Type B pancreatic cell (in vitro differentiated cells): ENCODE data around the gene COL25A1. TPM values are rescaled to one million over a fixed set of nuclear protein-coding genes. Genes with fewer than 3 reads are reported as not detected.

ENCODE experiments used
- DNase-seq: peaks from one replicate; pipeline ENCODE4 v3.0.0; 2021; ENCODE audit warnings: mixed read lengths; ENCODE audit not compliant: unreplicated experiment; ENCODE audit errors: extremely low spot score
- H3K27ac Mint-ChIP-seq: 2 replicates; pipeline ENCODE4 v1.8.0; 2021; ENCODE audit warnings: mild to moderate bottlenecking, mixed read lengths
- H3K27me3 Mint-ChIP-seq: 2 replicates; pipeline ENCODE4 v1.8.0; 2021; ENCODE audit warnings: mixed read lengths
- H3K36me3 Mint-ChIP-seq: 2 replicates; pipeline ENCODE4 v1.8.0; 2021; ENCODE audit warnings: mixed read lengths
- H3K4me1 Mint-ChIP-seq: one replicate; pipeline ENCODE4 v1.8.0; 2021; ENCODE audit warnings: mixed read lengths; ENCODE audit not compliant: unreplicated experiment
- H3K4me3 Mint-ChIP-seq: 2 replicates; pipeline ENCODE4 v1.8.0; 2021; ENCODE audit warnings: mild to moderate bottlenecking, mixed read lengths
- H3K9me3 Mint-ChIP-seq: 2 replicates; pipeline ENCODE4 v1.8.0; 2021; ENCODE audit warnings: mixed read lengths
- total RNA-seq: library from RNA; stranded (reverse); gene quantifications from 2 replicates; pipeline ENCODE4 v1.2.1, GENCODE V29; 2021; ENCODE audit warnings: low replicate concordance
- TF ChIP-seq, protein P1 (sequence below): fragments of 200-600 bp; sonication (generic); conservative IDR thresholded peaks from 2 replicates; pipeline ENCODE4 v1.5.0; 2021; ENCODE audit warnings: antibody characterized with exemption, mild to moderate bottlenecking

Gene COL25A1
- total RNA-seq, 1 donor from 2014 or later = 9.2 TPM

DNA sequence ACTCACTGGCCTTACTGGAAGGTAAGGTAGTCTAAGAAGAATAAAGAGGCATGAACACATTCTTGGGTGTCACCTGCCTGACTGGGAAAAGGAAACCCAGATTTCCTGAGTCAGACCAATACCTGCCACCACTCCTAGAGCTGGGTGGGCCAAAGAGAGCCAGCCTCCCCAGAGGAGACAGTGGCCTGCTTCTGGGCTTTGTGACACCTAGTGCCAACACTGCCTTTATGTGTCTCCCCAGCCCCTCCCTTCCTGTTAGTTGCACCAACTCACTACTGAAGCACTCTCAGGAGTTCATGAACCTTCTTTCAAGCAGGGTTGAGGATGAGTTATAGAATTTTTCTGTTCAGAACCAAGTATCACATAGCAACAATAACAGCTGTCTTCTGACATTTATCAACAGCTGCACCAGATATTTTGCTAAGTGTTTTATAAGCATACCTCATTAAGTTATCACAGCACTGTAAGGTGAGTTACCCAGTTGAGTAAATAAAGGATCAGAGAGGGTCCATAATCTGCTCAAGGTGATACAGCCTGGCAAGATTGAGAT lies 462.0 kb downstream of the COL25A1 start:
- TF ChIP-seq, protein P1, sequence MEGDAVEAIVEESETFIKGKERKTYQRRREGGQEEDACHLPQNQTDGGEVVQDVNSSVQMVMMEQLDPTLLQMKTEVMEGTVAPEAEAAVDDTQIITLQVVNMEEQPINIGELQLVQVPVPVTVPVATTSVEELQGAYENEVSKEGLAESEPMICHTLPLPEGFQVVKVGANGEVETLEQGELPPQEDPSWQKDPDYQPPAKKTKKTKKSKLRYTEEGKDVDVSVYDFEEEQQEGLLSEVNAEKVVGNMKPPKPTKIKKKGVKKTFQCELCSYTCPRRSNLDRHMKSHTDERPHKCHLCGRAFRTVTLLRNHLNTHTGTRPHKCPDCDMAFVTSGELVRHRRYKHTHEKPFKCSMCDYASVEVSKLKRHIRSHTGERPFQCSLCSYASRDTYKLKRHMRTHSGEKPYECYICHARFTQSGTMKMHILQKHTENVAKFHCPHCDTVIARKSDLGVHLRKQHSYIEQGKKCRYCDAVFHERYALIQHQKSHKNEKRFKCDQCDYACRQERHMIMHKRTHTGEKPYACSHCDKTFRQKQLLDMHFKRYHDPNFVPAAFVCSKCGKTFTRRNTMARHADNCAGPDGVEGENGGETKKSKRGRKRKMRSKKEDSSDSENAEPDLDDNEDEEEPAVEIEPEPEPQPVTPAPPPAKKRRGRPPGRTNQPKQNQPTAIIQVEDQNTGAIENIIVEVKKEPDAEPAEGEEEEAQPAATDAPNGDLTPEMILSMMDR = no peak
- H3K9me3 Mint-ChIP-seq = no peaks in the 10 kb centered on the region
- H3K4me3 Mint-ChIP-seq = no peak overlapping the region
- H3K27ac Mint-ChIP-seq = no peak overlapping the region
- peaks cover 6% of the 10 kb centered on the region for H3K4me1 Mint-ChIP-seq
- no peaks in the 10 kb centered on the region for H3K36me3 Mint-ChIP-seq
- peaks cover 2% of the 10 kb centered on the region for H3K27me3 Mint-ChIP-seq
- no peak for DNase-seq

DNA sequence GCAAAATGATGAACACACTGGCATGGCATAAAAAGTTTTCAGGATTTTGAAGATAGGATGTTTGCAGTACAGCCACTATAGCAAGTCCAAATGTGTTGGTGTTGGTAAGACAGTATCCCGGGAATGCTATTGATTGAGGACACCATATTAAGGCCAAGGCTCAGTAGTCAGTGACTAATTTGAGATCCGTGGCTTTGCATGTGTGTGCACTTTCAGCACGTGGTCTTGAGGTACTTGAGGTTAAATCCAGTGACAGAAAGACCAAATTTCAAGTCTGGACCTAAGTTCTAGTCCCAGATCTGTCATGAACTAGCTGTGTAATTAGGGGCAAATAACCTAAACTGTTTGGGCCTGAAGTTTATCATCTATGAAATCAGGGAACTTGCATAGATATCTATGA lies 463.1 kb downstream of the COL25A1 start:
- H3K4me1 Mint-ChIP-seq = peaks cover 12% of the 10 kb centered on the region
- H3K4me3 Mint-ChIP-seq = no peak overlapping the region
- no peaks in the 10 kb centered on the region for H3K9me3 Mint-ChIP-seq
- H3K27me3 Mint-ChIP-seq = peaks cover 6% of the 10 kb centered on the region
- H3K27ac Mint-ChIP-seq = no peak overlapping the region
- no peak for DNase-seq
- no peaks in the 10 kb centered on the region for H3K36me3 Mint-ChIP-seq
- TF ChIP-seq, protein P1 = no peak

DNA sequence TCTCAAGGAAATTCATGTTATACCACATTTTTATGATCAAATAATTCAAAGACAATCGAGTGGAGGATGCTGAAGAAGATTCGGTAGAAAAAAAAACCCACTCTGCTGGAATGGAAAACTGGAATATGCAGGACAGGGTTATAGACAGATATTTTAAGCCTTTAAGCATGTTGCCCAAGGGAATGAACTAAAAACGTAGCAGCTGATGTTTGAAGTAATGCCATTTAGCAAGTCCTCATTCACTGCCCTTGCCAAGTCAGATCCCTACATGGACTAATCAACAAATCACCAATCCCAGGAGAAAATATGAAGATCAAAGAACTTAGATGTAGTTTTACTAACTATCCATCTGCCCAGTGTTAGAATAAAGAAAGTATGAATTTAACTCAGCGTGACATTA lies 464.0 kb downstream of the COL25A1 start:
- Mint-ChIP-seq H3K36me3 (no peaks in the 10 kb centered on the region), H3K4me3 (no peak overlapping the region), H3K9me3 (no peaks in the 10 kb centered on the region), H3K4me1 (peaks cover 12% of the 10 kb centered on the region), H3K27me3 (peaks cover 13% of the 10 kb centered on the region), H3K27ac (no peak overlapping the region)
- TF ChIP-seq, protein P1 = no peak
- no peak for DNase-seq

DNA sequence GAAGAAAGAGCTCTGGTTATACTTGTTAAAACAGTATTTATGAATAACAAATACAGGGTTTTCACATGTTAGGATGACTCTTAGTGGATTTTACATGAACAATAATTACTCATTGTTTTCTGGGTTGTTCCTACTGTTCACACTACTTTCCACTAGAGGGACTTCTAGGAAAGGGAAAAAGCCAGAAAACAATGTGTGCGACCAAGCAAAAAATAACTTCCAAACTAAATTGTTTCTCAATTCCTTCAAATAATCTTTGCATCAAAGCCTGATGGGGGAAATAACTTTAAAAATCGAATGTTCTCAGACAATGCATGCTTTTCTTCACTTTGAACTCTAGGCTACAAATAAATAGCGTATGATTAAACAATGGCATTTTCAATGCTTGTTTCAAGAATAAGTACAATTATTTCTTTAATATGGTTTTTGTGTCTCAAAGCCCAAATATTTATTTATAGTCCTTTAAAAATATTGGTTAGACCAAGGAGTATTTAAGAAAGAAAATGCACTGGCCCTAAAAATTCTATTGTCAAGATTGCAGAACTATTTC lies 467.5 kb downstream of the COL25A1 start:
- H3K36me3 Mint-ChIP-seq = no peaks in the 10 kb centered on the region
- H3K27me3 Mint-ChIP-seq = peaks cover 19% of the 10 kb centered on the region
- no peaks in the 10 kb centered on the region for H3K9me3 Mint-ChIP-seq
- TF ChIP-seq, protein P1 = peak; percentile 89
- H3K4me1 Mint-ChIP-seq = peaks cover 27% of the 10 kb centered on the region
- no peak overlapping the region for H3K4me3 Mint-ChIP-seq
- no peak overlapping the region for H3K27ac Mint-ChIP-seq
- no peak for DNase-seq

DNA sequence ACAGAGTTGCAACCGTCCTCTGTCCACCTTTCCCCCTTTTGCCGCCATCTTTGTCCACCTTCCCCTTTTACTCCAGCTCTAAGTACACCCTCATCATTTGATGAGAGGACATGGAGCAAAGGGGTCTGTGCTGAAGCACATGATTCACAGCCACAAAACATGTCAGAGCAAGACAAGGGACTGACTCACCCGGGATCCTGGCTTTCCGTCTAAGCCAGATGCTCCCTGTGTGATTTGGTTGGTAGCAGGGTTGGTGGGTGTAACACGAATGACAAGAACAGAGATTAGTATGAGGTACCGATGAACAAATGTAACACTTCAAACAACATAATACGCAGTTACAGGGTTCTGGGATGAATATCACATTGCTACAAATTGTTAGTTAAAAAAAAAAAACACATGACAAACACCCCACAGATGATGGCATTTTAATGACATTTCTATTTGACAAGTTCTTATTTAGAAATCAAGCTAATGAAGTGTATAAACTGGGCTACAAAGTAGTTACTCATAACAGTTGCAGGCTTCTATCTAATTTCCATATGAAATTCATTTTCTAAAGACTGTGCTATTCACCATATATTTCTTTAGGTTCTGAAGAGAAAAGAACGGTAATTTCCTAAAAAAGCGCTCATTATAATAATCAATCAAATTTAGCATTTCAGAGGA lies 468.2 kb downstream of the COL25A1 start:
- TF ChIP-seq, protein P1 = no peak
- DNase-seq = no peak
- Mint-ChIP-seq H3K27ac (no peak overlapping the region), H3K27me3 (peaks cover 19% of the 10 kb centered on the region), H3K36me3 (no peaks in the 10 kb centered on the region), H3K4me3 (no peak overlapping the region), H3K4me1 (peaks cover 27% of the 10 kb centered on the region), H3K9me3 (no peaks in the 10 kb centered on the region)
